Activated CD8-positive, alpha-beta T cell treated with anti-CD3 and anti-CD28 coated beads, Interleukin-2, amount 10 ng/mL, durations not matched to agents 7 days and 5 days (primary cell): ENCODE results near the gene CERS2. TPM values are rescaled to one million over a fixed set of nuclear protein-coding genes. Genes with fewer than 3 reads are reported as not detected.

Experiments
- ATAC-seq: fragments of 150-1000 bp; cut with Tn5 transposase; one replicate; pipeline ENCODE4 v1.10.0; 2021; ENCODE audit warnings: moderate library complexity
- CTCF ChIA-PET: fragments of 350-600 bp; sonication (Branson Sonifier 250); formaldehyde crosslinking; loops from one replicate; lab custom pipeline; 2021; ENCODE audit warnings: antibody characterized with exemption; lab: Charles Lee
- POLR2A ChIA-PET: fragments of 350-600 bp; sonication (Branson Sonifier 250); formaldehyde crosslinking; loops from one replicate; lab custom pipeline; 2021; ENCODE audit warnings: antibody characterized with exemption; lab: Charles Lee
- DNase-seq: peaks from one replicate; pipeline ENCODE4 v3.0.0-alpha.2; 2020
- H3K27ac Mint-ChIP-seq: one replicate; pipeline ENCODE4 v1.8.0; 2021; ENCODE audit warnings: mild to moderate bottlenecking, mixed read lengths
- H3K27me3 Mint-ChIP-seq: one replicate; pipeline ENCODE4 v1.8.0; 2021; ENCODE audit warnings: low read depth, mixed read lengths
- H3K36me3 Mint-ChIP-seq: one replicate; pipeline ENCODE4 v1.8.0; 2021; ENCODE audit warnings: low read depth, mixed read lengths
- H3K4me1 Mint-ChIP-seq: one replicate; pipeline ENCODE4 v1.8.0; 2021; ENCODE audit warnings: low read depth, mixed read lengths
- H3K4me3 Mint-ChIP-seq: one replicate; pipeline ENCODE4 v1.8.0; 2021; ENCODE audit warnings: mild to moderate bottlenecking, mixed read lengths
- H3K9me3 Mint-ChIP-seq: one replicate; pipeline ENCODE4 v1.8.0; 2022; ENCODE audit warnings: mixed read lengths; ENCODE audit not compliant: insufficient read depth
- total RNA-seq, 2 experiments: library from RNA; stranded (reverse); gene quantifications; one replicate each; pipeline ENCODE4 v1.2.3, GENCODE V29; 2021

CERS2 gene
- total RNA-seq, 2 experiments from 2014 or later = 149 to 150 TPM

GRCh38 chr1:150997126-150997872, 22.7 kb upstream of the CERS2 start:
- no peak for DNase-seq
- Mint-ChIP-seq H3K9me3 (no peaks in the 10 kb centered on the region), H3K27ac (no peak overlapping the region), H3K4me1 (peaks cover 28% of the 10 kb centered on the region), H3K36me3 (peaks cover 30% of the 10 kb centered on the region), H3K27me3 (no peaks in the 10 kb centered on the region), H3K4me3 (no peak overlapping the region)
- ATAC-seq = no peak
- POLR2A ChIA-PET = interaction anchor here (0.9 to 1.5 kb wide), 4 partner anchors 9 to 72 kb away, joined by 3 to 6 read pairs (median 4); partner anchors contain the start of gene MINDY1
- CTCF ChIA-PET = interaction anchor here (1.0 to 10.1 kb wide), 9 partner anchors 8 to 427 kb away, joined by 3 to 164 read pairs (median 5); partner anchors contain the start of genes ANXA9 and MINDY1

- peaks cover 20% of the 10 kb centered on the region for H3K4me1 Mint-ChIP-seq
- ATAC-seq = peak; percentile 38
- POLR2A ChIA-PET = interaction anchor here (0.5 to 1.2 kb wide), 2 partner anchors 74 to 150 kb away, joined by 3 read pairs; no protein-coding TSS in a partner anchor
- H3K9me3 Mint-ChIP-seq = no peaks in the 10 kb centered on the region
- H3K36me3 Mint-ChIP-seq = peaks cover 19% of the 10 kb centered on the region
- DNase-seq = peak; percentile 51
- H3K27ac Mint-ChIP-seq = no peak overlapping the region
- CTCF ChIA-PET = interaction anchor here (0.6 to 10.1 kb wide), 33 partner anchors 9 to 741 kb away, joined by 3 to 164 read pairs (median 4); partner anchors contain the start of genes ANXA9, C1orf56, CTSK and CTSS
- H3K27me3 Mint-ChIP-seq = no peaks in the 10 kb centered on the region
- no peak overlapping the region for H3K4me3 Mint-ChIP-seq
Observed at GRCh38 chr1:150995896-150996295, 21.3 kb upstream of the CERS2 start.

- no peak overlapping the region for H3K27ac Mint-ChIP-seq
- POLR2A ChIA-PET = interaction anchor here (0.5 kb wide), 1 partner anchor 149 kb away, joined by 3 read pairs; no protein-coding TSS in a partner anchor
- no peak overlapping the region for H3K4me3 Mint-ChIP-seq
Observed at GRCh38 chr1:150995460-150995859, 20.8 kb upstream of the CERS2 start.

GRCh38 chr1:150994248-150994647, 19.6 kb upstream of the CERS2 start:
- Mint-ChIP-seq H3K9me3 (no peaks in the 10 kb centered on the region), H3K27ac (no peak overlapping the region), H3K36me3 (peaks cover 10% of the 10 kb centered on the region), H3K4me1 (peaks cover 11% of the 10 kb centered on the region), H3K27me3 (no peaks in the 10 kb centered on the region), H3K4me3 (no peak overlapping the region)
- POLR2A ChIA-PET = no interaction called here
- CTCF ChIA-PET = interaction anchor here (1.0 to 10.1 kb wide), 7 partner anchors 11 to 739 kb away, joined by 3 to 164 read pairs (median 4); partner anchors contain the start of genes ANXA9, GOLPH3L and MINDY1
- ATAC-seq = no peak
- DNase-seq = no peak

More at GRCh38 chr1:150995460-150995859, 20.8 kb upstream of the CERS2 start:
- Mint-ChIP-seq H3K9me3 (no peaks in the 10 kb centered on the region), H3K27me3 (no peaks in the 10 kb centered on the region), H3K36me3 (peaks cover 15% of the 10 kb centered on the region), H3K4me1 (peaks cover 18% of the 10 kb centered on the region)
- ATAC-seq (no peak), DNase-seq (no peak)
- CTCF ChIA-PET = interaction anchor here (0.9 to 10.1 kb wide), 24 partner anchors 10 to 741 kb away, joined by 3 to 164 read pairs (median 4); partner anchors contain the start of genes ANXA9, C1orf56, CTSK and CTSS

- ChIA-PET CTCF (interaction anchor here (10.1 kb wide), 1 partner anchor 9 kb away, joined by 164 read pairs; the partner anchor contains the start of gene ANXA9), POLR2A (no interaction called here)
- H3K27ac Mint-ChIP-seq = no peak overlapping the region
- H3K4me1 Mint-ChIP-seq = peaks cover 19% of the 10 kb centered on the region
- no peak for ATAC-seq
- H3K4me3 Mint-ChIP-seq = no peak overlapping the region
- peaks cover 5% of the 10 kb centered on the region for H3K36me3 Mint-ChIP-seq
- no peaks in the 10 kb centered on the region for H3K27me3 Mint-ChIP-seq
- H3K9me3 Mint-ChIP-seq = no peaks in the 10 kb centered on the region
- DNase-seq = no peak
Observed at GRCh38 chr1:150992626-150993025, 18.0 kb upstream of the CERS2 start.

- no peak for DNase-seq
- Mint-ChIP-seq H3K4me1 (peaks cover 12% of the 10 kb centered on the region), H3K27me3 (no peaks in the 10 kb centered on the region), H3K27ac (peak overlapping the region; percentile 49), H3K9me3 (no peaks in the 10 kb centered on the region), H3K36me3 (no peaks in the 10 kb centered on the region), H3K4me3 (no peak overlapping the region)
- CTCF ChIA-PET = interaction anchor here (0.6 to 12.4 kb wide), 5 partner anchors 9 to 248 kb away, joined by 3 to 164 read pairs (median 10); partner anchors contain the start of gene MINDY1
- peak; percentile 24 for ATAC-seq
- POLR2A ChIA-PET = no interaction called here
Observed at GRCh38 chr1:150987924-150988323, 13.3 kb upstream of the CERS2 start.

- no peak overlapping the region for H3K27ac Mint-ChIP-seq
- H3K4me1 Mint-ChIP-seq = peaks cover 17% of the 10 kb centered on the region
- H3K27me3 Mint-ChIP-seq = no peaks in the 10 kb centered on the region
- no peaks in the 10 kb centered on the region for H3K36me3 Mint-ChIP-seq
- no peak overlapping the region for H3K4me3 Mint-ChIP-seq
- no peaks in the 10 kb centered on the region for H3K9me3 Mint-ChIP-seq
- ChIA-PET POLR2A (no interaction called here), CTCF (interaction anchor here (2.8 to 12.4 kb wide), 2 partner anchors 9 to 12 kb away, joined by 10 to 164 read pairs; no protein-coding TSS in a partner anchor)
- ATAC-seq = no peak
- DNase-seq = no peak
Observed at GRCh38 chr1:150985179-150985825, 10.7 kb upstream of the CERS2 start.

- Mint-ChIP-seq H3K36me3 (no peaks in the 10 kb centered on the region), H3K4me1 (peaks cover 29% of the 10 kb centered on the region), H3K9me3 (no peaks in the 10 kb centered on the region), H3K4me3 (no peak within 1 kb of the TSS), H3K27me3 (no peaks in the 10 kb centered on the region), H3K27ac (no peak within 1 kb of the TSS)
- DNase-seq = no peak
- ChIA-PET POLR2A (interaction anchor here (0.7 to 1.1 kb wide), 2 partner anchors 74 to 207 kb away, joined by 3 read pairs; no protein-coding TSS in a partner anchor), CTCF (interaction anchor here (0.7 to 12.4 kb wide), 5 partner anchors 15 to 421 kb away, joined by 3 to 164 read pairs (median 3); partner anchors contain the start of genes C1orf56, GOLPH3L and MINDY1)
- no peak for ATAC-seq
Observed at GRCh38 chr1:150981805-150982712, 7.4 kb upstream of the CERS2 start, which contains the start of gene ANXA9. Gene ANXA9, plus strand, starts transcription at chr1:150982292. Its CDS starts 814 bp downstream, at chr1:150983106.

GRCh38 chr1:150981177-150981804, 6.7 kb upstream of the CERS2 start:
- DNase-seq = no peak
- no peak for ATAC-seq
- POLR2A ChIA-PET = interaction anchor here (0.7 to 1.1 kb wide), 2 partner anchors 74 to 208 kb away, joined by 3 read pairs; no protein-coding TSS in a partner anchor
- H3K4me3 Mint-ChIP-seq = no peak overlapping the region
- H3K36me3 Mint-ChIP-seq = no peaks in the 10 kb centered on the region
- H3K27ac Mint-ChIP-seq = no peak overlapping the region
- no peaks in the 10 kb centered on the region for H3K27me3 Mint-ChIP-seq
- H3K4me1 Mint-ChIP-seq = peaks cover 36% of the 10 kb centered on the region
- H3K9me3 Mint-ChIP-seq = no peaks in the 10 kb centered on the region
- CTCF ChIA-PET = interaction anchor here (0.7 to 12.4 kb wide), 3 partner anchors 16 to 421 kb away, joined by 3 to 164 read pairs (median 60); partner anchors contain the start of gene MINDY1
